Ovary (tissue), 9 donors: ENCODE results near the gene VAV3. TPM values are rescaled to one million over a fixed set of nuclear protein-coding genes. Genes with fewer than 3 reads are reported as not detected.

Experiments used
- DNase-seq, 5 donors: peaks; one replicate each; pipeline ENCODE4 v3.0.0-alpha.2; 2019 to 2020
- H3K27ac ChIP-seq, 2 donors: fragments of 200-600 bp; one replicate each; pipeline versions ENCODE4 v1.5.1 to v1.8.0; 2019 to 2022
- H3K27me3 ChIP-seq: fragments of 200-600 bp; one replicate; pipeline ENCODE4 v1.8.0; 2022
- H3K36me3 ChIP-seq: fragments of 200-600 bp; sonication (generic); one replicate; pipeline ENCODE4 v1.5.1; 2019
- H3K4me1 ChIP-seq: one replicate; pipeline ENCODE4 v1.8.1; 2013; ENCODE audit warnings: mild to moderate bottlenecking, moderate library complexity; ENCODE audit not compliant: insufficient read depth
- H3K4me3 ChIP-seq: fragments of 200-600 bp; sonication (generic); one replicate; pipeline ENCODE4 v1.5.1; 2017
- H3K9me3 ChIP-seq, 2 donors: fragments of 200-600 bp in 1 of 2; sonication (generic) in 1 of 2; one replicate each; pipeline versions ENCODE4 v1.5.1 to v1.8.1; 2013 to 2019; ENCODE audit warnings: mild to moderate bottlenecking in 1 of 2, moderate library complexity in 1 of 2
- CTCF ChIP-seq, 3 donors: fragments of 450-650 bp in 2 of 3; fragments of 200-600 bp in 1 of 3; IDR thresholded peaks; one replicate each; pipeline versions ENCODE4 v1.5.1 to v1.8.0; 2016 to 2022; ENCODE audit warnings: antibody characterized with exemption in 3 of 3, mild to moderate bottlenecking in 1 of 3
- EP300 ChIP-seq: sonication (generic); formaldehyde crosslinking; IDR thresholded peaks from one replicate; pipeline ENCODE4 v1.6.1; 2017; ENCODE audit warnings: antibody characterized with exemption
- POLR2A ChIP-seq: fragments of 450-650 bp; IDR thresholded peaks from one replicate; pipeline ENCODE4 v1.6.1; 2017; ENCODE audit warnings: antibody characterized with exemption, mild to moderate bottlenecking, moderate library complexity
- WGBS, 3 donors: extraction: QIAGEN DNeasy Blood & Tissue Kit in 1 of 3; methylation state at CpG; one replicate each; pipeline versions ENCODE4 v1.1.5 to v1.1.7; 2013 to 2017; 5-methylcytosine and 5-hydroxymethylcytosine counted together
- intact Hi-C, 4 donors: fragments of 100-400 bp; cut with DNase I; formaldehyde crosslinking; loops; one replicate each; pipeline versions ENCODE4 v1.11.0 to v1.15.1; 2022 to 2023
- polyA plus RNA-seq, 2 donors: library from polyadenylated mRNA; stranded (reverse); fragments of 200-250 nt in 1 of 2; fragments of 350-450 nt in 1 of 2; fragmentation: Illumina TruSeq in 1 of 2; extraction: RNeasy Lipid Tissue Mini Kit (QIAGEN cat#74804) in 1 of 2; gene quantifications; one replicate each; pipeline ENCODE4 v1.2.3, GENCODE V29; 2013 to 2014
- total RNA-seq, 7 donors: library from RNA; depleted of rRNA in 2 of 7; stranded (reverse); fragments of >200 nt in 2 of 7; fragmentation: NEBNext Ultra II Directional in 3 of 7; extraction: Animal tissue kit (Norgen Biotek cat#: 25700) in 3 of 7; gene quantifications; one replicate each; pipeline versions ENCODE4 v1.1.0 to v1.2.4, GENCODE V29; 2016 to 2023
- donor health status: DM: no; HTN: no; CAD: no; lungs with moderate emphysema.
- donor health status: DM: no; HTN: no; CAD: no.
- donor health status: Bipolar disorder and iron deficiency.
- donor health status: DM: yes; HTN: yes; CAD: no.
- donor health status: DM: no; HTN: no; CAD: no.
- donor health status: DM: yes; HTN: yes; CAD: no.

Gene VAV3
- total and polyA plus RNA-seq, 9 donors: 0.78 to 7.4 (median 1.5) TPM

GRCh38 chr1:107793896-107794453, 171.0 kb downstream of the VAV3 start:
- Histone ChIP-seq H3K4me3 (no peak overlapping the region), H3K27me3 (no peaks in the 10 kb centered on the region), H3K9me3 (no peaks in the 10 kb centered on the region), H3K36me3 (no peaks in the 10 kb centered on the region), H3K27ac (no peak overlapping the region), H3K4me1 (no peaks in the 10 kb centered on the region)
- TF ChIP-seq EP300 (no peak), CTCF (IDR thresholded peaks at IDR 0.05) (no peak), POLR2A (no peak)
- no peak for DNase-seq
- WGBS, 3 donors: 89 to 92% (median 91%) methylated on average over 7 of the region's 7 CpGs
- intact Hi-C loops: no loop called here

- Histone ChIP-seq H3K27me3 (no peaks in the 10 kb centered on the region), H3K9me3 (no peaks in the 10 kb centered on the region), H3K27ac (no peak overlapping the region), H3K4me1 (no peaks in the 10 kb centered on the region), H3K4me3 (no peak overlapping the region), H3K36me3 (no peaks in the 10 kb centered on the region)
- DNase-seq: no peak
- intact Hi-C loops: no loop called here
- no peak for TF ChIP-seq POLR2A
- TF ChIP-seq EP300: no peak
- TF ChIP-seq CTCF (IDR thresholded peaks at IDR 0.05): no peak
These were observed 173.6 kb downstream of the VAV3 start for GRCh38 chr1:107791348-107791747.

GRCh38 chr1:107789817-107790524, 175.0 kb downstream of the VAV3 start:
- TF ChIP-seq EP300 (no peak), CTCF (IDR thresholded peaks at IDR 0.05) (no peak), POLR2A (no peak)
- Histone ChIP-seq H3K27me3 (no peaks in the 10 kb centered on the region), H3K27ac (no peak overlapping the region), H3K9me3 (no peaks in the 10 kb centered on the region), H3K36me3 (no peaks in the 10 kb centered on the region), H3K4me3 (no peak overlapping the region), H3K4me1 (no peaks in the 10 kb centered on the region)
- intact Hi-C loops: loop anchor here in 3 of 4 donors (10.0 kb wide), 1 partner anchor 335 kb away; no protein-coding TSS in a partner anchor
- no peak for DNase-seq
- WGBS, 3 donors: 90 to 100% (median 90%) methylated on average over 3 of the region's 3 CpGs

GRCh38 chr1:107788206-107789202, 176.5 kb downstream of the VAV3 start:
- Histone ChIP-seq H3K27ac (no peak overlapping the region), H3K4me3 (no peak overlapping the region), H3K36me3 (no peaks in the 10 kb centered on the region), H3K27me3 (no peaks in the 10 kb centered on the region), H3K9me3 (no peaks in the 10 kb centered on the region), H3K4me1 (no peaks in the 10 kb centered on the region)
- 8 to 19% (median 8%) methylated on average over 4 of the region's 4 CpGs for WGBS, 3 donors
- DNase-seq: no peak
- intact Hi-C loops: loop anchor here in 3 of 4 donors (10.0 kb wide), 1 partner anchor 336 kb away; no protein-coding TSS in a partner anchor
- TF ChIP-seq EP300: no peak
- TF ChIP-seq CTCF (IDR thresholded peaks at IDR 0.05): no peak
- no peak for TF ChIP-seq POLR2A
